DND-41 (cell line): ENCODE measurements around the gene GPR27.

ENCODE experiments used
- ATAC-seq: fragments of 200-7000 bp; cut with Tn5 transposase; 3 replicates; pipeline ENCODE4 v1.9.1; 2021; ENCODE audit warnings: low read depth; ENCODE audit not compliant: insufficient read depth
- DNase-seq: peaks from one replicate; pipeline ENCODE4 v3.0.0-alpha.2; 2020
- H2AFZ ChIP-seq: 2 replicates; pipeline ENCODE4 v1.6.0; 2012; ENCODE audit warnings: low read depth, low read length
- H3K27ac ChIP-seq: 2 replicates; pipeline ENCODE4 v1.5.1; 2012; ENCODE audit warnings: low read length, inconsistent platforms
- H3K27me3 ChIP-seq: fragments of 200-600 bp; sonication (generic); 2 replicates; pipeline ENCODE4 v1.6.0; 2012; ENCODE audit warnings: low read length, mild to moderate bottlenecking, inconsistent platforms; ENCODE audit not compliant: insufficient read depth, poor library complexity
- H3K36me3 ChIP-seq: 2 replicates; pipeline ENCODE4 v1.5.1; 2012; ENCODE audit warnings: low read length, inconsistent platforms; ENCODE audit not compliant: insufficient read depth
- H3K4me1 ChIP-seq: 2 replicates; pipeline ENCODE4 v1.5.1; 2012; ENCODE audit warnings: mild to moderate bottlenecking, low read length; ENCODE audit not compliant: insufficient read depth
- H3K4me2 ChIP-seq: 2 replicates; pipeline ENCODE4 v1.6.0; 2012; ENCODE audit warnings: mild to moderate bottlenecking, moderate library complexity, low read length, inconsistent platforms; ENCODE audit not compliant: insufficient read depth
- H3K4me3 ChIP-seq, 2 experiments: fragments of 200-600 bp in 1 of 2; shearing (Covaris generic) in 1 of 2; 2 replicates each; pipeline ENCODE4 v1.5.1; 2012 to 2016; ENCODE audit warnings: inconsistent platforms in 2 of 2, low read length in 2 of 2, mild to moderate bottlenecking in 2 of 2, low read depth in 1 of 2, moderate library complexity in 1 of 2
- H3K79me2 ChIP-seq: 2 replicates; pipeline ENCODE4 v1.6.0; 2012; ENCODE audit warnings: low read length, inconsistent platforms; ENCODE audit not compliant: insufficient read depth
- H3K9ac ChIP-seq: 2 replicates; pipeline ENCODE4 v1.6.0; 2012; ENCODE audit warnings: low read depth, mild to moderate bottlenecking, inconsistent platforms, low read length, moderate library complexity
- H3K9me3 ChIP-seq: 2 replicates; pipeline ENCODE4 v1.5.1; 2012; ENCODE audit warnings: low read length, moderate library complexity, mild to moderate bottlenecking, inconsistent platforms; ENCODE audit not compliant: insufficient read depth, severe bottlenecking
- H4K20me1 ChIP-seq: 2 replicates; pipeline ENCODE4 v1.6.0; 2012; ENCODE audit warnings: low read length; ENCODE audit not compliant: insufficient read depth
- CTCF ChIP-seq: IDR thresholded peaks from 2 replicates; pipeline ENCODE4 v1.5.1; 2012; ENCODE audit warnings: borderline replicate concordance, low read length, moderate library complexity, mild to moderate bottlenecking; ENCODE audit not compliant: poor library complexity, severe bottlenecking; ENCODE audit errors: extremely low read depth
- EZH2 ChIP-seq: IDR thresholded peaks from 3 replicates; pipeline ENCODE4 v1.6.1; 2012; ENCODE audit warnings: borderline replicate concordance, low read depth, mild to moderate bottlenecking, moderate library complexity, low read length, inconsistent platforms; ENCODE audit not compliant: severe bottlenecking

GPR27 gene

GRCh38 chr3:71732637-71733036, 21.0 kb upstream of the GPR27 start:
- no peak for TF ChIP-seq CTCF
- no peak for TF ChIP-seq EZH2
- Histone ChIP-seq H3K36me3 (no peaks in the 10 kb centered on the region), H3K9me3 (no peaks in the 10 kb centered on the region), H3K9ac (no peak overlapping the region), H3K4me2 (no peak overlapping the region), H4K20me1 (no peaks in the 10 kb centered on the region), H3K27ac (no peak overlapping the region), H3K4me1 (peaks cover 8% of the 10 kb centered on the region), H3K27me3 (no peaks in the 10 kb centered on the region), H3K4me3 (no peak overlapping the region), H2AFZ (no peak overlapping the region), H3K79me2 (no peaks in the 10 kb centered on the region)
- ATAC-seq (no peak), DNase-seq (no peak)

- Histone ChIP-seq H4K20me1 (no peaks in the 10 kb centered on the region), H3K27ac (no peak overlapping the region), H3K9ac (no peak overlapping the region), H3K9me3 (no peaks in the 10 kb centered on the region), H3K4me2 (no peak overlapping the region), H3K36me3 (no peaks in the 10 kb centered on the region), H3K4me3 (no peak overlapping the region), H2AFZ (no peak overlapping the region), H3K79me2 (no peaks in the 10 kb centered on the region), H3K4me1 (peaks cover 8% of the 10 kb centered on the region), H3K27me3 (peaks cover 4% of the 10 kb centered on the region)
- ATAC-seq (no peak), DNase-seq (no peak)
- TF ChIP-seq CTCF (no peak), EZH2 (no peak)
Observed at GRCh38 chr3:71733319-71733718, 20.3 kb upstream of the GPR27 start.

- Histone ChIP-seq H3K36me3 (no peaks in the 10 kb centered on the region), H4K20me1 (no peaks in the 10 kb centered on the region), H3K4me2 (no peak overlapping the region), H3K79me2 (no peaks in the 10 kb centered on the region), H3K9me3 (no peaks in the 10 kb centered on the region), H3K27me3 (peaks cover 4% of the 10 kb centered on the region), H2AFZ (no peak overlapping the region), H3K9ac (no peak overlapping the region), H3K4me3 (no peak overlapping the region), H3K4me1 (peaks cover 2% of the 10 kb centered on the region), H3K27ac (no peak overlapping the region)
- DNase-seq: no peak
- TF ChIP-seq EZH2: no peak
- no peak for TF ChIP-seq CTCF
- ATAC-seq: no peak
Observed at GRCh38 chr3:71734881-71735280, 18.8 kb upstream of the GPR27 start.

GRCh38 chr3:71742621-71743020, 11.0 kb upstream of the GPR27 start:
- Histone ChIP-seq H3K27me3 (peaks cover 4% of the 10 kb centered on the region), H3K27ac (no peak overlapping the region), H3K36me3 (no peaks in the 10 kb centered on the region), H2AFZ (no peak overlapping the region), H3K4me2 (no peak overlapping the region), H3K9ac (no peak overlapping the region), H3K4me3 (no peak overlapping the region), H3K79me2 (no peaks in the 10 kb centered on the region), H3K4me1 (no peaks in the 10 kb centered on the region), H4K20me1 (no peaks in the 10 kb centered on the region), H3K9me3 (peaks cover 9% of the 10 kb centered on the region)
- TF ChIP-seq EZH2 (no peak), CTCF (no peak)
- DNase-seq (no peak), ATAC-seq (no peak)
